Measurements from ENCODE around the gene EPRS1. TPM values are rescaled to one million over a fixed set of nuclear protein-coding genes. Genes with fewer than 3 reads are reported as not detected.

EPRS1 gene
- total RNA-seq, 1 experiment from 2014 or later, result 140 TPM

- TF ChIP-seq NFATC4 (CRISPR knock-in tag; IDR thresholded peaks at IDR 0.05) (no peak), ZNF423 (CRISPR knock-in tag; IDR thresholded peaks at IDR 0.05) (no peak), NR3C1 (CRISPR knock-in tag; conservative IDR thresholded peaks at IDR 0.05; ENCODE audit: low read depth) (no peak), ZBTB21 (CRISPR knock-in tag; IDR thresholded peaks at IDR 0.05; ENCODE audit: borderline replicate concordance) (no peak), MYBL2 (CRISPR knock-in tag; IDR thresholded peaks at IDR 0.05) (no peak), FOXP1 (CRISPR knock-in tag; IDR thresholded peaks at IDR 0.05; ENCODE audit: borderline replicate concordance) (no peak), ZNF232 (CRISPR knock-in tag; IDR thresholded peaks at IDR 0.05) (no peak)
Measured at GRCh38 chr1:220003015-220003414, 43.3 kb downstream of the EPRS1 start (continued).

- no peak overlapping the region for H3K27ac Mint-ChIP-seq
- no peaks in the 10 kb centered on the region for H3K27me3 Mint-ChIP-seq (ENCODE audit: low read depth)
- H3K9me3 Mint-ChIP-seq, result no peaks in the 10 kb centered on the region
- POLR2A ChIA-PET, result no interaction called here
- H3K36me3 Mint-ChIP-seq, result peaks cover 40% of the 10 kb centered on the region
- DNase-seq (ENCODE audit: low spot score), result no peak
- no peak overlapping the region for H3K4me3 Mint-ChIP-seq
- H3K4me1 Mint-ChIP-seq, result no peaks in the 10 kb centered on the region
- ATAC-seq, result no peak
- CTCF ChIA-PET, result no interaction called here
- TF ChIP-seq RELA (CRISPR knock-in tag; IDR thresholded peaks at IDR 0.05; ENCODE audit: borderline replicate concordance) (no peak), ZNF423 (CRISPR knock-in tag; IDR thresholded peaks at IDR 0.05) (no peak), FOXP1 (CRISPR knock-in tag; IDR thresholded peaks at IDR 0.05; ENCODE audit: borderline replicate concordance) (no peak), NR3C1 (CRISPR knock-in tag; conservative IDR thresholded peaks at IDR 0.05; ENCODE audit: low read depth) (no peak), CBFB (CRISPR knock-in tag; IDR thresholded peaks at IDR 0.05; ENCODE audit: low read depth) (no peak), E2F5 (CRISPR knock-in tag; IDR thresholded peaks at IDR 0.05) (no peak), TP53 (CRISPR knock-in tag; IDR thresholded peaks at IDR 0.05) (no peak), SMAD4 (CRISPR knock-in tag; IDR thresholded peaks at IDR 0.05) (no peak), ZNF138 (CRISPR knock-in tag; conservative IDR thresholded peaks at IDR 0.05) (no peak), TEAD4 (CRISPR knock-in tag; IDR thresholded peaks at IDR 0.05) (no peak), JUN (CRISPR knock-in tag; IDR thresholded peaks at IDR 0.05) (no peak), RORB (CRISPR knock-in tag; IDR thresholded peaks at IDR 0.05) (no peak)
- TF ChIP-seq, protein P1, sequence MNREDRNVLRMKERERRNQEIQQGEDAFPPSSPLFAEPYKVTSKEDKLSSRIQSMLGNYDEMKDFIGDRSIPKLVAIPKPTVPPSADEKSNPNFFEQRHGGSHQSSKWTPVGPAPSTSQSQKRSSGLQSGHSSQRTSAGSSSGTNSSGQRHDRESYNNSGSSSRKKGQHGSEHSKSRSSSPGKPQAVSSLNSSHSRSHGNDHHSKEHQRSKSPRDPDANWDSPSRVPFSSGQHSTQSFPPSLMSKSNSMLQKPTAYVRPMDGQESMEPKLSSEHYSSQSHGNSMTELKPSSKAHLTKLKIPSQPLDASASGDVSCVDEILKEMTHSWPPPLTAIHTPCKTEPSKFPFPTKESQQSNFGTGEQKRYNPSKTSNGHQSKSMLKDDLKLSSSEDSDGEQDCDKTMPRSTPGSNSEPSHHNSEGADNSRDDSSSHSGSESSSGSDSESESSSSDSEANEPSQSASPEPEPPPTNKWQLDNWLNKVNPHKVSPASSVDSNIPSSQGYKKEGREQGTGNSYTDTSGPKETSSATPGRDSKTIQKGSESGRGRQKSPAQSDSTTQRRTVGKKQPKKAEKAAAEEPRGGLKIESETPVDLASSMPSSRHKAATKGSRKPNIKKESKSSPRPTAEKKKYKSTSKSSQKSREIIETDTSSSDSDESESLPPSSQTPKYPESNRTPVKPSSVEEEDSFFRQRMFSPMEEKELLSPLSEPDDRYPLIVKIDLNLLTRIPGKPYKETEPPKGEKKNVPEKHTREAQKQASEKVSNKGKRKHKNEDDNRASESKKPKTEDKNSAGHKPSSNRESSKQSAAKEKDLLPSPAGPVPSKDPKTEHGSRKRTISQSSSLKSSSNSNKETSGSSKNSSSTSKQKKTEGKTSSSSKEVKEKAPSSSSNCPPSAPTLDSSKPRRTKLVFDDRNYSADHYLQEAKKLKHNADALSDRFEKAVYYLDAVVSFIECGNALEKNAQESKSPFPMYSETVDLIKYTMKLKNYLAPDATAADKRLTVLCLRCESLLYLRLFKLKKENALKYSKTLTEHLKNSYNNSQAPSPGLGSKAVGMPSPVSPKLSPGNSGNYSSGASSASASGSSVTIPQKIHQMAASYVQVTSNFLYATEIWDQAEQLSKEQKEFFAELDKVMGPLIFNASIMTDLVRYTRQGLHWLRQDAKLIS (CRISPR knock-in tag; IDR thresholded peaks at IDR 0.05; ENCODE audit: borderline replicate concordance), result no peak
- TF ChIP-seq, protein P2, sequence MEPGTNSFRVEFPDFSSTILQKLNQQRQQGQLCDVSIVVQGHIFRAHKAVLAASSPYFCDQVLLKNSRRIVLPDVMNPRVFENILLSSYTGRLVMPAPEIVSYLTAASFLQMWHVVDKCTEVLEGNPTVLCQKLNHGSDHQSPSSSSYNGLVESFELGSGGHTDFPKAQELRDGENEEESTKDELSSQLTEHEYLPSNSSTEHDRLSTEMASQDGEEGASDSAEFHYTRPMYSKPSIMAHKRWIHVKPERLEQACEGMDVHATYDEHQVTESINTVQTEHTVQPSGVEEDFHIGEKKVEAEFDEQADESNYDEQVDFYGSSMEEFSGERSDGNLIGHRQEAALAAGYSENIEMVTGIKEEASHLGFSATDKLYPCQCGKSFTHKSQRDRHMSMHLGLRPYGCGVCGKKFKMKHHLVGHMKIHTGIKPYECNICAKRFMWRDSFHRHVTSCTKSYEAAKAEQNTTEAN (CRISPR knock-in tag; IDR thresholded peaks at IDR 0.05), result no peak
- TF ChIP-seq, protein P3, sequence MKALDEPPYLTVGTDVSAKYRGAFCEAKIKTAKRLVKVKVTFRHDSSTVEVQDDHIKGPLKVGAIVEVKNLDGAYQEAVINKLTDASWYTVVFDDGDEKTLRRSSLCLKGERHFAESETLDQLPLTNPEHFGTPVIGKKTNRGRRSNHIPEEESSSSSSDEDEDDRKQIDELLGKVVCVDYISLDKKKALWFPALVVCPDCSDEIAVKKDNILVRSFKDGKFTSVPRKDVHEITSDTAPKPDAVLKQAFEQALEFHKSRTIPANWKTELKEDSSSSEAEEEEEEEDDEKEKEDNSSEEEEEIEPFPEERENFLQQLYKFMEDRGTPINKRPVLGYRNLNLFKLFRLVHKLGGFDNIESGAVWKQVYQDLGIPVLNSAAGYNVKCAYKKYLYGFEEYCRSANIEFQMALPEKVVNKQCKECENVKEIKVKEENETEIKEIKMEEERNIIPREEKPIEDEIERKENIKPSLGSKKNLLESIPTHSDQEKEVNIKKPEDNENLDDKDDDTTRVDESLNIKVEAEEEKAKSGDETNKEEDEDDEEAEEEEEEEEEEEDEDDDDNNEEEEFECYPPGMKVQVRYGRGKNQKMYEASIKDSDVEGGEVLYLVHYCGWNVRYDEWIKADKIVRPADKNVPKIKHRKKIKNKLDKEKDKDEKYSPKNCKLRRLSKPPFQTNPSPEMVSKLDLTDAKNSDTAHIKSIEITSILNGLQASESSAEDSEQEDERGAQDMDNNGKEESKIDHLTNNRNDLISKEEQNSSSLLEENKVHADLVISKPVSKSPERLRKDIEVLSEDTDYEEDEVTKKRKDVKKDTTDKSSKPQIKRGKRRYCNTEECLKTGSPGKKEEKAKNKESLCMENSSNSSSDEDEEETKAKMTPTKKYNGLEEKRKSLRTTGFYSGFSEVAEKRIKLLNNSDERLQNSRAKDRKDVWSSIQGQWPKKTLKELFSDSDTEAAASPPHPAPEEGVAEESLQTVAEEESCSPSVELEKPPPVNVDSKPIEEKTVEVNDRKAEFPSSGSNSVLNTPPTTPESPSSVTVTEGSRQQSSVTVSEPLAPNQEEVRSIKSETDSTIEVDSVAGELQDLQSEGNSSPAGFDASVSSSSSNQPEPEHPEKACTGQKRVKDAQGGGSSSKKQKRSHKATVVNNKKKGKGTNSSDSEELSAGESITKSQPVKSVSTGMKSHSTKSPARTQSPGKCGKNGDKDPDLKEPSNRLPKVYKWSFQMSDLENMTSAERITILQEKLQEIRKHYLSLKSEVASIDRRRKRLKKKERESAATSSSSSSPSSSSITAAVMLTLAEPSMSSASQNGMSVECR (CRISPR knock-in tag; IDR thresholded peaks at IDR 0.05; ENCODE audit: borderline replicate concordance), result no peak
- TF ChIP-seq, protein P4, sequence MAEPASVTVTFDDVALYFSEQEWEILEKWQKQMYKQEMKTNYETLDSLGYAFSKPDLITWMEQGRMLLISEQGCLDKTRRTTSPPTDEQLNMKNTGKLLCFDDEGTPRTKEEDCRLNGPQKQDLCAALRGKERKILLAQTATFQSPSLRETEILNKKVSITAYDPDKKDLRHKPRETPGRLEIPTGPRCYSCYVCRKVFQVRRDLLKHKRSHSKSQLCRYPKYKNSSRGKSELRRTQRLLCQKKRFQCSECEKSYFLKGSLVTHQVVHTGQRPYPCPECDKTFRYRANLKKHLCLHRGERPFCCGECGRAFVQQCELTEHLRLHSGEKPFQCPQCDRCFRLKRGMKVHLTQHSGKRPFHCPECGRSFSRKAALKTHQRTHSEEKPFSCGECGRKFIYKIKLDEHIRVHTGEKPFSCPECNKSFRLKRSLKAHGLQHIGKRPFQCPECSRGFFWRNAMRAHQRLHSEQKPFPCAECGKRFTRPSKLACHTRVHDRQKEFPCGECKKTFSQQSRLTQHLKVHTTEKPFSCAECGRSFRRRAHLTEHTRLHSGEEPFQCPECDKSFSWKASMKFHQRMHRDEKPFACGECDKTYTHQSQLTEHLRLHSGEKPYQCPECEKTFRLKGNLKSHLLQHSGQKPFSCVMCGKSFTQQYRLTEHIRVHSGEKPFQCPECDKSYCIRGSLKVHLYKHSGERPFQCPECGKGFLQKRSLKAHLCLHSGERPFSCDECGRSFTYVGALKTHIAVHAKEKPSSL (CRISPR knock-in tag; conservative IDR thresholded peaks at IDR 0.05), result no peak
- TF ChIP-seq, protein P5, sequence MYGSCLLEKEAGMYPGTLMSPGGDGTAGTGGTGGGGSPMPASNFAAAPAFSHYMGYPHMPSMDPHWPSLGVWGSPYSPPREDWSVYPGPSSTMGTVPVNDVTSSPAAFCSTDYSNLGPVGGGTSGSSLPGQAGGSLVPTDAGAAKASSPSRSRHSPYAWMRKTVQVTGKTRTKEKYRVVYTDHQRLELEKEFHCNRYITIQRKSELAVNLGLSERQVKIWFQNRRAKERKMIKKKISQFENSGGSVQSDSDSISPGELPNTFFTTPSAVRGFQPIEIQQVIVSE (CRISPR knock-in tag; IDR thresholded peaks at IDR 0.05; ENCODE audit: borderline replicate concordance), result no peak
Measured at GRCh38 chr1:220001095-220001501, 45.2 kb downstream of the EPRS1 start.
